Upper lobe of right lung (tissue), 1 donor: ENCODE results near the gene SLTM. TPM values are rescaled to one million over a fixed set of nuclear protein-coding genes. Genes with fewer than 3 reads are reported as not detected.
A peak's percentile ranks its signal among the peaks of the same experiment; 100 is the strongest.
"Not testable (repeated sequence)": the region's sequence is repeated elsewhere in the genome, so short reads cannot be mapped to it uniquely, and the experiment has no call there.

ENCODE experiments used
- ATAC-seq: fragments of 200-7000 bp; cut with Tn5 transposase; one replicate; pipeline ENCODE4 v1.9.1; 2020; ENCODE audit warnings: mild to moderate bottlenecking, moderate library complexity
- DNase-seq: peaks from one replicate; pipeline ENCODE4 v3.0.0-alpha.2; 2020
- H3K27ac ChIP-seq: fragments of 200-600 bp; one replicate; pipeline ENCODE4 v1.8.0; 2022
- H3K27me3 ChIP-seq: fragments of 200-600 bp; one replicate; pipeline ENCODE4 v1.8.0; 2022; ENCODE audit warnings: mild to moderate bottlenecking
- H3K36me3 ChIP-seq: fragments of 200-600 bp; one replicate; pipeline ENCODE4 v1.8.0; 2022
- H3K4me1 ChIP-seq: fragments of 200-600 bp; one replicate; pipeline ENCODE4 v1.8.0; 2022
- H3K4me3 ChIP-seq: fragments of 200-600 bp; one replicate; pipeline ENCODE4 v1.8.0; 2022; ENCODE audit warnings: mild to moderate bottlenecking
- H3K9me3 ChIP-seq: fragments of 200-600 bp; one replicate; pipeline ENCODE4 v1.8.0; 2022
- CTCF ChIP-seq: fragments of 200-600 bp; IDR thresholded peaks from one replicate; pipeline ENCODE4 v1.8.0; 2022; ENCODE audit warnings: antibody characterized with exemption
- intact Hi-C: fragments of 100-400 bp; cut with DNase I; formaldehyde crosslinking; loops from one replicate; pipeline ENCODE4 v1.11.0; 2022
- total RNA-seq: library from RNA; stranded (reverse); fragmentation: NEBNext Ultra II Directional; extraction: Animal tissue kit (Norgen Biotek cat#: 25700); gene quantifications from one replicate; pipeline ENCODE4 v1.2.1, GENCODE V29; 2021
- donor health status: DM: no; HTN: yes; CAD: no; lungs with severe emphysema.

Gene SLTM
- total RNA-seq, 1 donor from 2014 or later = 84.0 TPM

DNA sequence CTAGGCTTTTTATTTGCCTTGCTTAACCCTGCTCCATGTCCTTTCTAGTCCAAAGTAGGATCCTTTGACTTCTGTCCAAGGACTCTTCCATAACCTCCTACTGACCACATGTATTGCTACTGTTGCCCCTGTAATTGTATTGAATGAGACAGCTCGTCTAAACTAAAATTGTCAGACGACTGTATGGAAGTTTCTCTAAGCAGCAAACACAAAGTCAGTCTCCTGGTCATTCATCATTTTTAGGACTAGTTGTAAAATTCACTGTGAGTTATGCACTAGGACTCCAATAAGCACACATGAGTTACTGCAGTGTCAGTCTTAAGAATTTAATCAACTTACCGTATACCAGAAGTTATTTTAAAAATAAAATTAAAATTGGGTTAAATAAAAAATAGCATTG, 32.8 kb downstream of the SLTM start:
- TF ChIP-seq CTCF = no peak
- intact Hi-C loops = no loop called here
- H3K4me1 ChIP-seq = no peaks in the 10 kb centered on the region
- DNase-seq = no peak
- no peaks in the 10 kb centered on the region for H3K9me3 ChIP-seq
- H3K27ac ChIP-seq = no peak overlapping the region
- no peaks in the 10 kb centered on the region for H3K27me3 ChIP-seq
- ATAC-seq = no peak
- H3K36me3 ChIP-seq = peaks cover 64% of the 10 kb centered on the region
- H3K4me3 ChIP-seq = no peak overlapping the region

DNA sequence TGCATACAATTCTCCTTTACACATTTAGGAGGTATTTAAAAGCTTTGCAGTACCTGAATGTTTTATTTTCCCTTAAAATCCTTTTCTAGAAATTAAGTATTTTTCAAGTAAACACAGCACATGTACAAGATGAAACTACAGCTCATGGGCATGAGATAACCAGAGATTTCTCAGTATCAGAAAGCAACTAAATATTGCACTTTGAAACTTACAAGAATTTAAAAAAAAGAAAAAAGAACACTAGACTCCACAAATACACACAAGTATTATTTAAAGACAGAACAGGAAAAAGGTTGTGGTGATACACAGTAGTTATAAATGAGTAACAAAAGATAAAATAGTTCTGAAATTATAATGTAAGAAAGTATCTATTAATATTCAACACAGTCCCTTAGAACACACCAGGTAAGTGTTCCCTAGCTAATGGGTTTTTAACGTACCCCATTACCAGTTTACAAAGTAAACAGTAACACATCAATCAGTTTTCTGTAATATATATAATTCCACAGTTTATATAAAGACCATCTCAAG, 35.3 kb downstream of the SLTM start:
- Histone ChIP-seq H3K4me1 (no peaks in the 10 kb centered on the region), H3K27ac (no peak overlapping the region), H3K36me3 (peaks cover 78% of the 10 kb centered on the region), H3K27me3 (no peaks in the 10 kb centered on the region), H3K9me3 (no peaks in the 10 kb centered on the region), H3K4me3 (no peak overlapping the region)
- DNase-seq = no peak
- intact Hi-C loops = no loop called here
- no peak for ATAC-seq
- no peak for TF ChIP-seq CTCF

DNA sequence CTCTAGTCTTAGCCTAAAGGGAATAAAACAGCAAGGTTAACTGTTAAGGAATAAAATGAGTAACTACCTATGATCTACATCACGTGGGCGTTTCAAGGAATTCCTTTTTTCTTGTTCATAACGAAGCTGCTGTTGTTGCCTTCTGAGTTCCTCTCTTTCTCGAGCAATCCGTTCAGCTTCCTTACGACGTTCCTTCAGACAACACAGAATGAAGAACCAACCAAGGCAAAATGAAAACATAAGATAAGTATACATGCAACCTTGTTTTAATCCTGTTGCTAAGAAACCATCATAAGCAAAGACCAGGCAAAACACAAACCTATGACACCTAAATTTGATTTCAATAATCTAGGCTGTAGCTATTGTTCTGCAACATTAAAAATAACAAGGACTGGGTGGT, 44.1 kb downstream of the SLTM start:
- intact Hi-C loops = no loop called here
- Histone ChIP-seq H3K4me3 (no peak overlapping the region), H3K27ac (no peak overlapping the region), H3K36me3 (peaks cover 98% of the 10 kb centered on the region), H3K9me3 (no peaks in the 10 kb centered on the region), H3K4me1 (no peaks in the 10 kb centered on the region), H3K27me3 (no peaks in the 10 kb centered on the region)
- TF ChIP-seq CTCF = no peak
- ATAC-seq (peak; percentile 56), DNase-seq (no peak)

DNA sequence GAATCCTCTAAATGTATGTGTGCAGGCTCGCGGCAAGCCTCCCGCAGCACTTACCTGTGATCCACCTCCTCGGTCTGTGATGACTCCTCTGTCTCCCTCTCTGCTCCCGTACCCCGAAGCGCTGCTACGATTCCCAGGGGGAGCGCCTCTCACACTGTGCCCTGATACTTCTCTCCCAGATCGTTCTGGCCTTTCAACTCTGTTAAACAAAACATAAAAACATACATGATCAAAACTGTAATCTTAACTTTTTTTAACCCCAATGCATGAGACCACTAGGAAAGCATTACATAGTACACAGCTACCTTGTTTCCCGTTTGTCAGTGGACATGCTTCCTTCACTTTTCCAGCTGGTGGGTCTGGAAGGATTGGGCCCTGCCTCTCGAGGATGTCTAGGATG, 46.6 kb downstream of the SLTM start:
- Histone ChIP-seq H3K36me3 (peaks cover 98% of the 10 kb centered on the region), H3K4me1 (no peaks in the 10 kb centered on the region), H3K27me3 (no peaks in the 10 kb centered on the region), H3K9me3 (no peaks in the 10 kb centered on the region), H3K27ac (no peak overlapping the region), H3K4me3 (no peak overlapping the region)
- no peak for ATAC-seq
- intact Hi-C loops = no loop called here
- TF ChIP-seq CTCF = no peak
- DNase-seq = no peak

DNA sequence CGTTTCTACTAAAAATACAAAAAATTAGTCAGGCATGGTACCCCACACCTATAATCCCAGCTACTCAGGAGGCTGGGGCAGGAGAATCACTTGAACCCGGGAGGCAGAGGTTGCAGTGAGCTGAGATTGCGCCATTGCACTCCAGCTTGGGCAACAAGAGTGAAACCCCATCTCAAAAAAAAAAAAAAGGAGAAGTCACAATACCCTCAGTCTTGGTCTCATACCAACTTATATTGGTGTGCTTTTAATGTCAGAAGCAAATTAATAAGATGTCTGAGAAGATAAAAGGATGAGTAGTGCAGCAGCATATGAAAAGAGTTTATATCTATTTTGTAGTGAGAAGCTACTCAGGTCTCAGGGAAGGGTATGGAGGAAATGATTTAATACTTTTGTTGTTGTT, 49.6 kb downstream of the SLTM start:
- peaks cover 98% of the 10 kb centered on the region for H3K36me3 ChIP-seq
- H3K4me3 ChIP-seq, intact Hi-C loops, DNase-seq, ATAC-seq, H3K9me3 ChIP-seq, H3K4me1 ChIP-seq, H3K27me3 ChIP-seq, H3K27ac ChIP-seq: not testable (repeated sequence)

- ATAC-seq (no peak), DNase-seq (no peak)
- no peak for TF ChIP-seq CTCF
- no peaks in the 10 kb centered on the region for H3K4me1 ChIP-seq
- H3K27me3 ChIP-seq = no peaks in the 10 kb centered on the region
- H3K27ac ChIP-seq = no peak overlapping the region
- no peaks in the 10 kb centered on the region for H3K9me3 ChIP-seq
- intact Hi-C loops = no loop called here
- H3K36me3 ChIP-seq = peaks cover 98% of the 10 kb centered on the region
- no peak overlapping the region for H3K4me3 ChIP-seq
These were observed 51.2 kb downstream of the SLTM start for GRCh38 chr15:58882243-58882642.
